Adipose tissue (tissue), 3 donors: ENCODE data around the gene VDR. TPM values are rescaled to one million over a fixed set of nuclear protein-coding genes. Genes with fewer than 3 reads are reported as not detected.
"Not testable (repeated sequence)": the region's sequence is repeated elsewhere in the genome, so short reads cannot be mapped to it uniquely, and the experiment has no call there.

Experiments used
- H3K27ac ChIP-seq: one replicate; pipeline ENCODE4 v1.5.1; 2013; ENCODE audit warnings: low read depth, low read length
- whole genome bisulfite sequencing, 3 donors: extraction: QIAGEN DNeasy Blood & Tissue Kit; methylation state at CpG; one replicate each; pipeline ENCODE4 v1.1.7; 2013; 5-methylcytosine and 5-hydroxymethylcytosine counted together
- polyA plus RNA-seq, 3 donors: library from polyadenylated mRNA; stranded (reverse); fragments of 200-250 nt; gene quantifications; one replicate each; pipeline ENCODE4 v1.2.3, GENCODE V29; 2013
- donor health status: healthy with polysubstance abuse.
- donor health status: Bipolar disorder and iron deficiency.
- donor health status: healthy.

The VDR gene
- polyA plus RNA-seq, 3 donors = 1.2 to 2.9 (median 1.5) TPM

GRCh38 chr12:47823422-47824086 is 81.2 kb downstream of the VDR start:
- H3K27ac ChIP-seq = no peak overlapping the region
- WGBS, 3 donors = 73 to 93% (median 78%) methylated on average over 5 of the region's 5 CpGs

- 80 to 85% (median 84%) methylated on average over 3 of the region's 3 CpGs for WGBS, 3 donors
- H3K27ac ChIP-seq = no peak overlapping the region
Observed at GRCh38 chr12:47822863-47823262, 81.9 kb downstream of the VDR start.

GRCh38 chr12:47822401-47822800 is 82.4 kb downstream of the VDR start:
- WGBS, 3 donors = 37 to 82% (median 44%) methylated on average over 2 of the region's 2 CpGs
- H3K27ac ChIP-seq = no peak overlapping the region

- WGBS, 3 donors = 62 to 82% (median 72%) methylated on average over 4 of the region's 4 CpGs
- H3K27ac ChIP-seq = peak overlapping the region; percentile 88
Observed at GRCh38 chr12:47821346-47821706, 83.5 kb downstream of the VDR start.

- H3K27ac ChIP-seq = peak overlapping the region; percentile 88
- WGBS, 3 donors = 21 to 58% (median 36%) methylated on average over 17 of the region's 17 CpGs
Observed at GRCh38 chr12:47820631-47821345, 84.0 kb downstream of the VDR start.

- WGBS, 3 donors = 0 to 2% (median 1%) methylated on average over 43 to 58 of the region's 58 CpGs
Observed at GRCh38 chr12:47819896-47820630, 84.7 kb downstream of the VDR start, which contains the start of gene HDAC7. HDAC7 (minus strand) TSS chr12:47819903; CDS start chr12:47819785, 118 bp downstream.

GRCh38 chr12:47819138-47819895 is 85.5 kb downstream of the VDR start:
- WGBS, 3 donors = 0 to 1% (median 1%) methylated on average over 39 to 77 of the region's 77 CpGs
- peak overlapping the region; percentile 94 for H3K27ac ChIP-seq

More at GRCh38 chr12:47819896-47820630, 84.7 kb downstream of the VDR start, which contains the start of gene HDAC7:
- peak within 1 kb of the TSS; percentile 94 for H3K27ac ChIP-seq

- WGBS, 3 donors = 7 to 55% (median 11%) methylated on average over 21 to 23 of the region's 23 CpGs
Observed at GRCh38 chr12:47818467-47819137, 86.2 kb downstream of the VDR start.

GRCh38 chr12:47818007-47818376 is 86.8 kb downstream of the VDR start:
- H3K27ac ChIP-seq = no peak overlapping the region
- WGBS, 3 donors = 29 to 70% (median 54%) methylated on average over 3 of the region's 3 CpGs

More at GRCh38 chr12:47818467-47819137, 86.2 kb downstream of the VDR start:
- H3K27ac ChIP-seq = peak overlapping the region; percentile 94

GRCh38 chr12:47817272-47818006 is 87.4 kb downstream of the VDR start:
- WGBS, 3 donors = 17 to 63% (median 18%) methylated on average over 7 of the region's 7 CpGs
- H3K27ac ChIP-seq = peak overlapping the region; percentile 88

- 25 to 63% (median 31%) methylated on average over 11 to 12 of the region's 12 CpGs for WGBS, 3 donors
- H3K27ac ChIP-seq = peak overlapping the region; percentile 88
Observed at GRCh38 chr12:47816403-47817271, 88.2 kb downstream of the VDR start.

GRCh38 chr12:47815447-47815846 is 89.3 kb downstream of the VDR start:
- WGBS, 3 donors = 90 to 98% (median 91%) methylated on average over 5 of the region's 5 CpGs
- not testable (repeated sequence) for H3K27ac ChIP-seq

- 52 to 74% (median 63%) methylated on average over 3 of the region's 3 CpGs for WGBS, 3 donors
- peak overlapping the region; percentile 71 for H3K27ac ChIP-seq
Observed at GRCh38 chr12:47814539-47815170, 90.1 kb downstream of the VDR start.

- H3K27ac ChIP-seq = peak overlapping the region; percentile 71
- WGBS, 3 donors = 18 to 69% (median 30%) methylated on average over 9 of the region's 9 CpGs
Observed at GRCh38 chr12:47813511-47814196, 91.1 kb downstream of the VDR start.

- WGBS, 3 donors = 1 to 6% (median 1%) methylated on average over 35 to 37 of the region's 37 CpGs
- H3K27ac ChIP-seq = peak overlapping the region; percentile 71
Observed at GRCh38 chr12:47812797-47813510, 91.8 kb downstream of the VDR start.
